SK-N-MC (cell line): ENCODE results near the gene ANKRD33B.

Experiments used
- EZH2 ChIP-seq: fragments of 200-600 bp; sonication (generic); IDR thresholded peaks from one replicate; pipeline ENCODE4 v1.6.1; 2017; ENCODE audit warnings: antibody characterized with exemption
- POLR2AphosphoS5 ChIP-seq: IDR thresholded peaks from 2 replicates; pipeline ENCODE4 v1.6.1; 2012; ENCODE audit warnings: mild to moderate bottlenecking, low read depth, low read length, borderline replicate concordance

DNA sequence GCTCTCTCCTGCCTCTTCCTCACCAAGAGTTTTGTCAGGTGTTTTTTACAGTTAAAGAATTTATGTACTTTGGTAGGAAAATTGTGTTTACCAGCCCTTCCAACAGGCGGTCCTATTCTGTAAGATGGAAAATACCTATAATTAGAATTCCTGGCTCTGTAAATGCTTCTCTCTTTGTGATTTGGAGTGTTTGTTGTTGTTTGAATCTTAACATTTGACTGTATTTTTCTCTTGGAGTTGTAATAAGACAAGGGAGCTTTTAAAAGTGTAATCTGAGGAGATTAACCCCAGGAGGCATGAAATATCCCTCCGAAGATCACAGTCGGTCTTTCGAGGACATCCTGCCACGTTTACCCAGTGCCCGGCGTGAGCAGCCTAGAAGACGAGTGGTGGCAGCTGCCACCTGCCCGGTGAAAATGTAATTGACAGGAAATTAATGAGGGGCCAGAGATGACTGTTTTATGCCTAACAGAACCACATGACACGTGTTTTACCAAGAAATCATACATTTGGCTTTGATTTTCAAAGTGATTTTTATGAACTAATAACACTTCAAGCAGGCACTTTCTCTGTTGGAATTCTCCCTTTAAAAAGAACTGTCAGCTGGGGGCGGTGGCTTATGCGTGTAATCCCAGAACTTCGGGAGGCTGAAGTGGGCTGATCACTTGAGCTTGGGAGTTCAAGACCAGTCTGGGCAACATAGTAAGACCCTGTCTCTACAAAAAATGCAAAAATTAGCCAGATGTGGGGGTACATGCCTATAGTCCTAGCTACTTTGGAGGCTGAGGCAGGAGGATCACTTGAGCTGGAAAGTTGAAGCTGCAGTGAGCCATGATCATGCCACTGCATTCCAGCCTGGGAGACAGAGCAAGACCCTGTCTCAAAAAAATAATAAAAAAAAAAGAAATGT, 20.0 kb downstream of the ANKRD33B start:
- no peak for TF ChIP-seq POLR2AphosphoS5
- no peak for TF ChIP-seq EZH2
